HCT116 (cell line): ENCODE results near the gene CMIP. TPM values are rescaled to one million over a fixed set of nuclear protein-coding genes. Genes with fewer than 3 reads are reported as not detected.

Experiments used
- ATAC-seq: fragments of 200-7000 bp; cut with Tn5 transposase; 2 replicates; pipeline ENCODE4 v1.9.1; 2020; ENCODE audit warnings: mild to moderate bottlenecking, moderate library complexity
- BruUV-seq: library from RNA; stranded (reverse); fragments of 400-500 nt; replicated peaks from 2 replicates; lab custom pipeline; 2021; lab: Mats Ljungman, UMichigan
- CTCF ChIA-PET: fragments of 300-600 bp; sonication (Branson Sonifier 250); formaldehyde crosslinking; loops from one replicate; lab custom pipeline; 2021; ENCODE audit warnings: antibody characterized with exemption; lab: Charles Lee
- POLR2A ChIA-PET: fragments of 300-600, 350-600 bp; sonication (Branson Sonifier 250); formaldehyde crosslinking; loops from one replicate; lab custom pipeline; 2021; ENCODE audit warnings: antibody characterized with exemption; lab: Charles Lee
- RAD21 ChIA-PET, 2 experiments: fragments of 300-600 bp; sonication (Branson Sonifier 250); formaldehyde crosslinking; loops; one replicate each; lab custom pipeline; 2023; ENCODE audit warnings: low total read pairs in 2 of 2; ENCODE audit not compliant: uncharacterized antibody in 2 of 2, unreplicated experiment in 2 of 2, low non-redundant PET in 1 of 2; lab: Charles Lee
- DNase-seq: peaks from one replicate; pipeline ENCODE4 v3.0.0-alpha.2; 2010; ENCODE audit warnings: low read depth, low spot score
- H2AFZ ChIP-seq: fragments of 200-600 bp; shearing (Covaris generic), sonication (generic); 2 replicates; pipeline ENCODE4 v1.6.1; 2017; ENCODE audit warnings: low read depth, mixed run types, mixed read lengths, antibody characterized with exemption, low read length; ENCODE audit not compliant: poor library complexity, severe bottlenecking
- H3K27ac ChIP-seq: 2 replicates; pipeline ENCODE4 v1.5.1; 2012; ENCODE audit warnings: low read depth, low read length
- H3K27me3 ChIP-seq: fragments of 200-600 bp; sonication (generic); 2 replicates; pipeline ENCODE4 v1.6.1; 2016; ENCODE audit warnings: mixed run types, low read length, mixed read lengths; ENCODE audit not compliant: insufficient read depth
- H3K36me3 ChIP-seq, 2 experiments: fragments of 200-500 bp in 1 of 2; fragments of 200-600 bp in 1 of 2; sonication (Bioruptor generic) in 1 of 2; sonication (generic) in 1 of 2; 2 replicates each; pipeline versions ENCODE4 v1.5.1 to v1.6.1; 2014 to 2016; ENCODE audit warnings: low read length in 2 of 2, inconsistent platforms in 1 of 2, mixed read lengths in 1 of 2, mixed run types in 1 of 2; ENCODE audit not compliant: insufficient read depth in 2 of 2, control insufficient read depth in 1 of 2
- H3K4me1 ChIP-seq, 2 experiments: fragments of 200-600 bp in 1 of 2; sonication (generic) in 1 of 2; 2 replicates each; pipeline versions ENCODE4 v1.5.1 to v1.6.1; 2012 to 2017; ENCODE audit warnings: low read length in 2 of 2, inconsistent platforms in 1 of 2, mild to moderate bottlenecking in 1 of 2, mixed read lengths in 1 of 2, mixed run types in 1 of 2, moderate library complexity in 1 of 2; ENCODE audit not compliant: insufficient read depth in 2 of 2, control insufficient read depth in 1 of 2
- H3K4me2 ChIP-seq: fragments of 200-600 bp; sonication (generic); 2 replicates; pipeline ENCODE4 v1.6.1; 2017; ENCODE audit warnings: mixed run types, low read length, mixed read lengths
- H3K4me3 ChIP-seq, 2 experiments: fragments of 200-600 bp in 1 of 2; sonication (generic) in 1 of 2; replicated peaks in 1 of 2; 2 replicates each; pipeline ENCODE4 v1.5.1; 2011 to 2016; ENCODE audit warnings: low read length in 2 of 2, control low read depth in 1 of 2, low read depth in 1 of 2, mild to moderate bottlenecking in 1 of 2, mixed read lengths in 1 of 2, mixed run types in 1 of 2
- H3K79me2 ChIP-seq: fragments of 200-600 bp; sonication (generic); 2 replicates; pipeline ENCODE4 v1.6.1; 2017; ENCODE audit warnings: mild to moderate bottlenecking, mixed run types, low read length, moderate library complexity, mixed read lengths; ENCODE audit not compliant: insufficient read depth
- H3K9ac ChIP-seq: fragments of 200-600 bp; sonication (generic); 2 replicates; pipeline ENCODE4 v1.6.1; 2016; ENCODE audit warnings: low read length, mixed read lengths
- H3K9me2 ChIP-seq: fragments of 200-600 bp; sonication (generic), shearing (Covaris generic); 2 replicates; pipeline ENCODE4 v1.6.1; 2017; ENCODE audit warnings: mixed run types, mild to moderate bottlenecking, moderate library complexity; ENCODE audit not compliant: insufficient read depth
- H3K9me3 ChIP-seq, 2 experiments: fragments of 200-500 bp in 1 of 2; fragments of 200-600 bp in 1 of 2; sonication (Bioruptor generic) in 1 of 2; sonication (generic) in 1 of 2; 2 replicates each; pipeline ENCODE4 v1.6.1; 2014 to 2017; ENCODE audit warnings: low read length in 2 of 2, mixed read lengths in 2 of 2, inconsistent platforms in 1 of 2, low read depth in 1 of 2, mild to moderate bottlenecking in 1 of 2, mixed run types in 1 of 2, moderate library complexity in 1 of 2; ENCODE audit not compliant: control insufficient read depth in 1 of 2, insufficient read depth in 1 of 2
- H4K20me1 ChIP-seq: fragments of 200-600 bp; sonication (generic), shearing (Covaris generic); 2 replicates; pipeline ENCODE4 v1.6.1; 2017; ENCODE audit warnings: mixed run types, mild to moderate bottlenecking, moderate library complexity; ENCODE audit not compliant: insufficient read depth
- CBX3 ChIP-seq: IDR thresholded peaks from 2 replicates; pipeline ENCODE4 v1.6.1; 2012; ENCODE audit warnings: low read depth
- CEBPB ChIP-seq: IDR thresholded peaks from 2 replicates; pipeline ENCODE4 v1.6.1; 2012; ENCODE audit warnings: low read depth
- EGR1 ChIP-seq: IDR thresholded peaks from 2 replicates; pipeline ENCODE4 v1.6.1; 2012; ENCODE audit warnings: low read depth
- ELF1 ChIP-seq: IDR thresholded peaks from 2 replicates; pipeline ENCODE4 v1.6.1; 2012; ENCODE audit warnings: low read depth, borderline replicate concordance
- EZH2 ChIP-seq: fragments of 200-600 bp; sonication (generic); IDR thresholded peaks from 2 replicates; pipeline ENCODE4 v1.6.1; 2017; ENCODE audit warnings: antibody characterized with exemption, mixed run types
- EZH2phosphoT487 ChIP-seq: fragments of 200-600 bp; IDR thresholded peaks from 2 replicates; pipeline ENCODE4 v1.6.1; 2018; ENCODE audit warnings: antibody characterized with exemption, borderline replicate concordance
- FOSL1 ChIP-seq: IDR thresholded peaks from 2 replicates; pipeline ENCODE4 v1.6.1; 2012; ENCODE audit warnings: low read depth
- JUND ChIP-seq: IDR thresholded peaks from 2 replicates; pipeline ENCODE4 v1.6.1; 2012
- POLR2A ChIP-seq: IDR thresholded peaks from 2 replicates; pipeline ENCODE4 v1.7.0; 2011; ENCODE audit warnings: borderline replicate concordance; ENCODE audit not compliant: insufficient read depth, insufficient read length; ENCODE audit errors: extremely low read depth
- RAD21 ChIP-seq: IDR thresholded peaks from 2 replicates; pipeline ENCODE4 v1.6.1; 2012; ENCODE audit warnings: low read depth, mild to moderate bottlenecking
- SIN3A ChIP-seq: IDR thresholded peaks from 2 replicates; pipeline ENCODE4 v1.6.1; 2012; ENCODE audit warnings: low read depth
- TCF7L2 ChIP-seq: IDR thresholded peaks from 2 replicates; pipeline ENCODE4 v1.7.0; 2011; ENCODE audit warnings: borderline replicate concordance, inconsistent platforms; ENCODE audit not compliant: insufficient read depth, insufficient read length; ENCODE audit errors: extremely low read depth
- ZFX ChIP-seq: fragments of 450-650 bp; IDR thresholded peaks from 2 replicates; pipeline ENCODE4 v1.6.1; 2017
- intact Hi-C: fragments of 100-400 bp; cut with micrococcal nuclease; formaldehyde crosslinking; loops from 2 replicates; pipeline ENCODE4 v1.10.0; 2022
- total RNA-seq: library from RNA; stranded (reverse); gene quantifications from one replicate; pipeline ENCODE4 v1.2.1, GENCODE V29; 2021; ENCODE audit not compliant: unreplicated experiment
- TF ChIP-seq, protein P1 (sequence below), 3 experiments: fragments of 200-600 bp in 1 of 3; sonication (generic) in 1 of 3; IDR thresholded peaks in 2 of 3; conservative IDR thresholded peaks in 1 of 3; 2 replicates each; pipeline ENCODE4 v1.5.1; 2012 to 2017; ENCODE audit warnings: low read depth in 2 of 3, low read length in 2 of 3, antibody characterized with exemption in 1 of 3, borderline replicate concordance in 1 of 3, control low read depth in 1 of 3, mild to moderate bottlenecking in 1 of 3, mixed read lengths in 1 of 3, mixed run types in 1 of 3, moderate library complexity in 1 of 3; ENCODE audit not compliant: insufficient read depth in 1 of 3
- TF ChIP-seq, protein P2 (sequence below): IDR thresholded peaks from 2 replicates; pipeline ENCODE4 v1.6.1; 2012
- TF ChIP-seq, protein P3 (sequence below): IDR thresholded peaks from 2 replicates; pipeline ENCODE4 v1.6.1; 2012
- TF ChIP-seq, protein P4 (sequence below): IDR thresholded peaks from 2 replicates; pipeline ENCODE4 v1.6.1; 2011; ENCODE audit warnings: mild to moderate bottlenecking, low read length, moderate library complexity; ENCODE audit not compliant: insufficient replicate concordance; ENCODE audit errors: extremely low read depth

CMIP gene
- total RNA-seq, 1 experiment from 2014 or later, result 64.6 TPM

DNA sequence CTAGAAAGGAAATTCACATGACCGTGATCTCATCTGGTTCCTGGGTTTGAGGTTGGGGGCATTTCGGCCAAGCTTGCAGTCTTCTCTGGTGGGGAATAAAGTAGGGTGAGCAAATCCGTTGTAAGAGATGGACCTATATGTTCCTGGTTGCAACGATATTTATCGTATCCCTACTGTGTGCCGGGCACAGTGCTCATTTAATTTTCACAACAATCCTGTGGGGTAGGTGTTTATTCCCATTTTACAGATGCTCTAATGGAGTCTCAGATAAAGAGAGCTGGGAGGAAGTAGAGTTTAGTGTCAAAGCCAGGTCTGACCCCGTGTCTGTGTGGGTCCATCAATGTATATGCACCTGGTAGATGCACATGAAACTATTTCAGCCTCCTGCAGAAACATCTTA, 9.4 kb downstream of the CMIP start:
- intact Hi-C loops, result no loop called here

More for the DNA sequence above, 9.4 kb downstream of the CMIP start:
- TF ChIP-seq, protein P1, sequence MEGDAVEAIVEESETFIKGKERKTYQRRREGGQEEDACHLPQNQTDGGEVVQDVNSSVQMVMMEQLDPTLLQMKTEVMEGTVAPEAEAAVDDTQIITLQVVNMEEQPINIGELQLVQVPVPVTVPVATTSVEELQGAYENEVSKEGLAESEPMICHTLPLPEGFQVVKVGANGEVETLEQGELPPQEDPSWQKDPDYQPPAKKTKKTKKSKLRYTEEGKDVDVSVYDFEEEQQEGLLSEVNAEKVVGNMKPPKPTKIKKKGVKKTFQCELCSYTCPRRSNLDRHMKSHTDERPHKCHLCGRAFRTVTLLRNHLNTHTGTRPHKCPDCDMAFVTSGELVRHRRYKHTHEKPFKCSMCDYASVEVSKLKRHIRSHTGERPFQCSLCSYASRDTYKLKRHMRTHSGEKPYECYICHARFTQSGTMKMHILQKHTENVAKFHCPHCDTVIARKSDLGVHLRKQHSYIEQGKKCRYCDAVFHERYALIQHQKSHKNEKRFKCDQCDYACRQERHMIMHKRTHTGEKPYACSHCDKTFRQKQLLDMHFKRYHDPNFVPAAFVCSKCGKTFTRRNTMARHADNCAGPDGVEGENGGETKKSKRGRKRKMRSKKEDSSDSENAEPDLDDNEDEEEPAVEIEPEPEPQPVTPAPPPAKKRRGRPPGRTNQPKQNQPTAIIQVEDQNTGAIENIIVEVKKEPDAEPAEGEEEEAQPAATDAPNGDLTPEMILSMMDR (IDR thresholded peaks at IDR 0.05 in 2 of 3, conservative IDR thresholded peaks at IDR 0.05 in 1 of 3; ENCODE audit: borderline replicate concordance in 1 of 3, insufficient read depth in 1 of 3, low read depth in 2 of 3, low read length in 2 of 3), result no peak
- TF ChIP-seq EZH2, result no peak
- no peak for TF ChIP-seq EGR1
- no peak for TF ChIP-seq JUND
- TF ChIP-seq POLR2A, result no peak
- no peak for TF ChIP-seq EZH2phosphoT487
- no peak for TF ChIP-seq CBX3
- TF ChIP-seq, protein P2, sequence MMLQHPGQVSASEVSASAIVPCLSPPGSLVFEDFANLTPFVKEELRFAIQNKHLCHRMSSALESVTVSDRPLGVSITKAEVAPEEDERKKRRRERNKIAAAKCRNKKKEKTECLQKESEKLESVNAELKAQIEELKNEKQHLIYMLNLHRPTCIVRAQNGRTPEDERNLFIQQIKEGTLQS, result no peak
- no peak for TF ChIP-seq CEBPB
- TF ChIP-seq, protein P3, sequence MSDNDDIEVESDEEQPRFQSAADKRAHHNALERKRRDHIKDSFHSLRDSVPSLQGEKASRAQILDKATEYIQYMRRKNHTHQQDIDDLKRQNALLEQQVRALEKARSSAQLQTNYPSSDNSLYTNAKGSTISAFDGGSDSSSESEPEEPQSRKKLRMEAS, result no peak
- TF ChIP-seq, protein P4, sequence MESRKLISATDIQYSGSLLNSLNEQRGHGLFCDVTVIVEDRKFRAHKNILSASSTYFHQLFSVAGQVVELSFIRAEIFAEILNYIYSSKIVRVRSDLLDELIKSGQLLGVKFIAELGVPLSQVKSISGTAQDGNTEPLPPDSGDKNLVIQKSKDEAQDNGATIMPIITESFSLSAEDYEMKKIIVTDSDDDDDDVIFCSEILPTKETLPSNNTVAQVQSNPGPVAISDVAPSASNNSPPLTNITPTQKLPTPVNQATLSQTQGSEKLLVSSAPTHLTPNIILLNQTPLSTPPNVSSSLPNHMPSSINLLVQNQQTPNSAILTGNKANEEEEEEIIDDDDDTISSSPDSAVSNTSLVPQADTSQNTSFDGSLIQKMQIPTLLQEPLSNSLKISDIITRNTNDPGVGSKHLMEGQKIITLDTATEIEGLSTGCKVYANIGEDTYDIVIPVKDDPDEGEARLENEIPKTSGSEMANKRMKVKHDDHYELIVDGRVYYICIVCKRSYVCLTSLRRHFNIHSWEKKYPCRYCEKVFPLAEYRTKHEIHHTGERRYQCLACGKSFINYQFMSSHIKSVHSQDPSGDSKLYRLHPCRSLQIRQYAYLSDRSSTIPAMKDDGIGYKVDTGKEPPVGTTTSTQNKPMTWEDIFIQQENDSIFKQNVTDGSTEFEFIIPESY, result no peak
- TF ChIP-seq TCF7L2, result no peak
- TF ChIP-seq FOSL1, result no peak
- no peak for TF ChIP-seq ELF1
- TF ChIP-seq RAD21, result no peak
- no peak for TF ChIP-seq SIN3A
- no peak for TF ChIP-seq ZFX
- CTCF ChIA-PET, result no interaction called here
- Histone ChIP-seq H2AFZ (no peak overlapping the region), H3K4me3 (no peak overlapping the region), H3K9me3 (no peaks in the 10 kb centered on the region), H3K9me2 (no peaks in the 10 kb centered on the region), H3K9ac (no peak overlapping the region), H3K27me3 (no peaks in the 10 kb centered on the region), H4K20me1 (peaks cover 23% of the 10 kb centered on the region; the same call in 1 of the 2 replicates), H3K27ac (no peak overlapping the region), H3K79me2 (peaks cover 100% of the 10 kb centered on the region), H3K4me2 (no peak overlapping the region), H3K36me3 (peaks cover 0 to 31% of the 10 kb centered on the region in 2 experiments; a peak in 1 of 4 replicates), H3K4me1 (peaks cover 27 to 59% of the 10 kb centered on the region in 2 experiments)
- DNase-seq (no peak), ATAC-seq (no peak)
- RAD21 ChIA-PET, result no interaction called here
- no TSS peak for BruUV-seq
- POLR2A ChIA-PET, result no interaction called here
